T47D (cell line): ENCODE measurements around the gene STAT4.
"Not testable (repeated sequence)": the region's sequence is repeated elsewhere in the genome, so short reads cannot be mapped to it uniquely, and the experiment has no call there.

ENCODE experiments used
- DNase-seq, 2 experiments: peaks; one replicate each; pipeline versions ENCODE4 v3.0.0 to v3.0.0-alpha.2; 2011 to 2012; ENCODE audit warnings: low read depth in 1 of 2, low spot score in 1 of 2
- JUND ChIP-seq: IDR thresholded peaks from 2 replicates; pipeline ENCODE4 v1.6.1; 2012; ENCODE audit warnings: low read depth
- in situ Hi-C: cut with HindIII; loops from 2 replicates; pipeline ENCODE4 v1.10.0; 2016; ENCODE audit warnings: low sequenced_read_pairs, low pct_unique_long_range_greater_than_20kb

The STAT4 gene

GRCh38 chr2:191006997-191007783 is 143.6 kb downstream of the STAT4 start:
- in situ Hi-C loops, result no loop called here
- TF ChIP-seq JUND, result no peak
- DNase-seq, result no peak

DNA sequence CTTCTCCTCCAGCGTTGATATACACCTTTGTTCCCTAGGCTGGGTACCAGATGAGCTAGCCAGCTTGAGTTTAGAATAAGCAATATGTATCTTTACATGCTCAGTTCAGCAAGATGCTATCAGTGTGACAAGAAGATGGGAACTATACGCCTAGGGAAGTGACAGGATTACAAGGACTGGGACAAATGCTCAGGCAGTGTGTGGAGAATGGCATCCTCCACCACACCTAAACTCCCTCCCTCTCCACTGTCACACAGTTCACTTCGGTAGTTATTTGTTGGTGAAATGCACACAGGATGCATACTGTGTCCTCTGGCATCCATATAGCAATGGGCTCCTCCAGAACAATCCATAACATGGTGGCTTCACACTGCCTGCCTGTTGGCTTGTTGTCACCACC is 144.5 kb downstream of the STAT4 start:
- in situ Hi-C loops, result no loop called here
- DNase-seq, result no peak
- no peak for TF ChIP-seq JUND

DNA sequence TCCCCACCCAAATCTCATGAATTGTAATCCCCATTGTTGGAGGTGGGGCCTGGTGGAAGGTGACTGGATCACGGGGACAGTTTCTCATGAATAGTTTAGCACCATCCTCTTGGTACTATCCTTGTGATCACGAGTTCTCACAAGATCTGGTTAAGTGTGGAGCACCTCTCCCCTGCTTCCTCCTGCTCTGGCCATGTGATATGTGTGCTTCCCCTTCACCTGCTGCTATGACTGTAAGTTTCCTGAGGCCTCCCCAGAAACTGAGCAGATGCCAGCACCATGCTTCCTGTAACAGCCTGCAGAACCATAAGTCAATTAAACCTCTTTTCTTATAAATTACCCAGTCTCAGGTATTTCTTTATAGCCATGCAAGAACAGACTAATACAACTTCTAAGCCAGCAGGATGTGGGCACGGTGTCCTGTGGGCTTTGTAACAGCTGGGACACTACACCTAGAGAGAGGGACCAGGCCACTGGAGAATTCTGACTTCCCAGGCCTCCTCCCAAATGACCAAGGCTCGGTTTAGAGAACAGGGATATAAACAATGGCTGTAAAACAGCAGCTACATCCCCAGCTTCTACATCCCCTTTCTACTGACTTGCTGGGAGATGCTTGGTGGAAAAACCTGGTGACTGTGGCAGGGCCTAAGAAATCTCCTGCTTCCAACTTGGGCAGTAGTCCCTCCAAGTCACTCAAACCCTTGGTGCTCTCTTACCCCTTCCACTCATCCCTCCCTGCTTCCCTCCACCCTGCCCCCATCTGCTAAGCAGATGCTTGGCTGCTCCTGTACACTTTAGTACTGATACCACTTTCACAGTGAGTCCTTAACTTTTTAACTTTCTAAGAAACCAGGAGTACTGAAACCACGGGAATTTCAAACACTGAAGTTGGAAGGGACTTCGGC is 147.1 kb downstream of the STAT4 start:
- TF ChIP-seq JUND, result no peak
- no peak for DNase-seq
- in situ Hi-C loops, result no loop called here

GRCh38 chr2:191001624-191002023 is 149.2 kb downstream of the STAT4 start:
- in situ Hi-C loops, result no loop called here
- no peak for DNase-seq
- no peak for TF ChIP-seq JUND

DNA sequence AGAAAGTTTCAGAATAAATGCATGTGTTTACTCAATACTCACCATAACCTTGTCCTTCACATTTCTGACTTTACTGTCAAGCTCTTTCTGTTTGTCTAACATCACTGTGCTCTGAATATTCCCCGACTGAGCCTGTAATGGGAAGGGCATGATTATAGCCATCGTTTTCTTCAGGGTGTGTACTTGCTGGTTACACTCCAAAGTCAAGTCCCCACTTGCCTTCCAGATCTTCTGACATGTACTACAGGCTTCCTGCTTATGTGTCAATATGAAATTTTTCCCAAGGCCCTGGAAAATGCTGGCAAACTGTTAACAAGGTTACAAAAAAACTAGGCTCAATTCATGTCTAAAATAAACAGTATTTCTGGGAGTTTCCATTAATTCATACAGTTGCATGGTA is 149.8 kb downstream of the STAT4 start:
- no peak for TF ChIP-seq JUND
- in situ Hi-C loops, result no loop called here
- DNase-seq, result no peak

DNA sequence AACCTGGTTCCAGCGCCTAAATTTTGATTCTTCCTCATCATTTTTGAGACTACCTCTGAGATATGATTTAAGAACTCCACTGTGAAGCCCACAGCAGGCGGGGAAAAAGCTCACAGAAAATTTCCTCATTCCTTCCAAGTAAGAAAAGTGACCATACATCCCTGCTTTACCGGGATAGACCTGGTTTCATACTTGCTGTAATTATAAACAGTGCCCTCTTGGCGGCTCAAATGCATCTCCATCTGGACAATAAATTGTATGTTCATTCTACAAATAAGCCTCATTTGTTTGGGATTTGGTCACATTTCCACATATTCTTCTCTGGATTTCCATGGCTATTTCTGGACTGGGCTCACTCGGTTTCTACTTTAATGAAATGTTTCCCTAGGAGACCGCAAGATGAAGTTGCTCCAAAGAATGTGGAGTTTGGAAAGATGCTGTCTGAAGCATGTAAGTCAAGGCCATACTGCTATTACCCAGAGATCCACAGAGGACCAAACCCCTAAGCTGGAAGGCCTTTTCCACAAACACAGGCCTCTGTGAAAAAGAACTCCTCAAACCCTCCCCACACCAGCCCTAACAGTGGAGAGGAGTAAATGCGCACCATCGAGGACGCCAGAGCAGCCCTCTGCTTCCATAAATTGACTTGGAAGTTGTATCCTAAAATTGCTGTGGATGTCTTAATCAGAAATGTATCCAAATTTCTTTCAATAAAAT is 150.7 kb downstream of the STAT4 start:
- in situ Hi-C loops, result no loop called here
- DNase-seq, result no peak
- TF ChIP-seq JUND, result no peak

GRCh38 chr2:190999058-190999457 is 151.7 kb downstream of the STAT4 start:
- TF ChIP-seq JUND, result no peak
- in situ Hi-C loops, result no loop called here
- DNase-seq, result no peak

- no peak for TF ChIP-seq JUND
- no peak for DNase-seq
- in situ Hi-C loops, result no loop called here
Measured at GRCh38 chr2:190997526-190998113, 153.2 kb downstream of the STAT4 start.

DNA sequence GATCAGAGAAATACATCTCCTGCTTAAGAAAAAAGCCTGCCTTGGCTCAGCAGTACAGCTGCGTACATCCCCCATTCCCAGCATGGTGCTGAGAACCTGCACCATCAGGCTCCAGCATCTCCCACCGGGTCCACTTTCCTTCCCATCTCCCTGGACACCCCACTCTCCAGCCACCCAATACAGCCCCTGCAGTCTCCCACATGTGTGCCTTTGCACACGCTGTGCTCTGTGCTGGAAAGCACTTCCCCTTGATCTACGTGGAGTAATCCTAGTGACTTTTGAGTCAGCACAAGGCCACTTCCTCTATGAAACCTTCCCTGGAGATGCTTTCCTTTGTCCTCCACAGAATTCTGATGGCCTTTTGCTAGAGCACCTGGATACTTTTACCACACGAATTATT is 153.8 kb downstream of the STAT4 start:
- TF ChIP-seq JUND, result no peak
- in situ Hi-C loops, result no loop called here
- DNase-seq, result no peak

DNA sequence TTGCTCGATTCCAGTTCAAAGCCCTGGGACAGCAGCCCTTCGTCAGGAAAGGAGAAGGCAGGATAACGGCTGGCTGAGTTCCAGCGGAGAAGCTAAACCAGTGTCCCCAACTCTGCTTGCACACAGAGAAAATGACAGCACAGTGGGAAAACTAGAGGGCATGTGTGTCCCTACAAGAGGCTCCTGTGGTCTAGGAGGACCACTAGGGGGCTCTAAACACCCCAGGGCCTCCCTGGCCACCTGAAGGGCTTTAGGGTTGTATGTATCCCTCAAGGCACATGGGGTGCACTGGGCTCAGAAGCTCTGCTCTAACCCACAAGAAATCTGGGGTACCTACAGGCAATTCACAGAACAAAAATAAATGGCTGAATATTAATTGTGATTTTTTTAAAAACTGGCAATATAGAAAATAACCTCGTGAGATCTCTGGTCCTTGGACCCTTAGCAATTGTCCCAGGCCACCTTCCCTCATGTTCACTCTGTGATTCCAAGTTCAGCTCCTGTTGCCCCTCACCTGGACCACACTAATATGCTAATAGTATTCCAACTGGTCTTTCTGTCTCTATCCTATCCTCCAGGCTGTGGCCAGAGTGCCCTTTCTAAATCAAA is 154.4 kb downstream of the STAT4 start:
- no peak for TF ChIP-seq JUND
- peak; percentile 15 to 46 for DNase-seq
- in situ Hi-C loops, result no loop called here

DNA sequence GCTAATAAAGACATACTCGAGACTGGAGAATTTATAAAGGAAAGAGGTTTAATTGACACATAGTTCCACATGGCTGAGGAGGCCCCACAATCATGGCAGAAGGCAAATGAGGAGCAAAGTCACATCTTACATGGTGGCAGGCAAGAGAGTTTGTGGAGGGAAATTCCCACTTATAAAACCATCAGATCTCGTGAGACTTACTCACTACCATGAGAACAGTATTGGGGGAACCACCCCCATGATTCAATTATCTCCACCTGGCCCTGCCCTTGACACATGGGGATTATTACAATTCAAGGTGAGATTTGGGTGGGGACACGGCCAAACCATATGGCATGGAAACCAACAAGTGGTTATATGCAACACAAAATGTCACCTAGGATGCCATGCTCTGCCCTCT is 155.5 kb downstream of the STAT4 start:
- in situ Hi-C loops, DNase-seq: not testable (repeated sequence)

DNA sequence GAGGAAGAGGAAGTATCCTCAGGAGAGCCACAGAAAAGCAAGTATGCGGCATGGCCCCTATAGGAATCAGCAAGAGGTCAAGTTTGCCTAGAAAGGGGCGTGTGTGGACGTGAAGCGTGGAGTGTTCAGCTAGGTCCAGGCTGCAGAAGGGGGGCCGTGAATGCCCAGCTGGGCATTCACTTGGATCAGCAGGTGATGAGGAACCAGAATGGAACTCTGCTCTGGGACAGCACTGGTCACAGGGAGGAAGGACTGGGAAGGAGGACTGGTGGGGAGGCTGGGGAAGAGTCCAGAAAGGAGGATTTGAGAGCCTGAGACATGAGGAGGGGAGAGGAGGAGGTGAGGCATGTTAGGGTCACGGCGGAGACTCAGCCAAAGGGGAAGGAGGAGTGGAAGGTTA is 156.6 kb downstream of the STAT4 start:
- in situ Hi-C loops, result no loop called here
- DNase-seq, result no peak
- no peak for TF ChIP-seq JUND
